ENCODE measurements around the gene SETBP1. TPM values are rescaled to one million over a fixed set of nuclear protein-coding genes. Genes with fewer than 3 reads are reported as not detected.

The SETBP1 gene
- total RNA-seq, 1 experiment from 2014 or later = 9.6 TPM

DNA sequence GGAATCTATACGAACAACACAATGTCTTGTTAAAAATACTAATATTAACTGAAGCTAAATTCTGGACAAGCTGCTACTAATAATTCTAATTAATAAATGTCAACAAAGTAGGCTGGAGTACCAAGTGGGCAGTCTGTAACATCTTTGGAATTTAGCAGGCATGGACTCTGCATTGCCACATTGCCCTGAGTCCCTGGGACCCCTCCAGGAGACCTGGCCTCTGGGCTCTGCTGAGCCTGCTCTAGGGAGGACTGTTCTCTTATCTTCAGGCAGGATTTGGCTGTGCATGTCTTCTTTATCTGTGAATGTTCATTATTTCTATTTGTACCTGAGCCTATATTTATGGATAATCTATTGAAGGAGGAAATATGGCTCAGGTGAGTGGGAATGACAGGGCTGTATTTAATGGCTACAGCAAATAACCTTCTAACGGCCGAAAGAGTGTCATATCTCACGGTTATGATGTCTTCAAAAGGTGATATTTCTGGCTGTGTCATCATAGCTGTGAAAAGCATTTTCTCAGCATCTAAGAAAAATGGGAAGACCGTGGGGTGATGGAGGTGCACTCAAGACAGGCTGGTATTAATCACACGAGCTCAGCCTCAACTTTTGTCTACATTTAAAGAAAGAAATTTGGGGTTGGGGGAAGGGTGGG, 28.6 kb upstream of the SETBP1 start:
- no peak overlapping the region for H3K27ac Mint-ChIP-seq
- no peak for DNase-seq (ENCODE audit: low spot score)
- ChIA-PET POLR2A (no interaction called here), CTCF (no interaction called here)
- ATAC-seq = peak; percentile 59
- 0 out of 2 replicates have a peak, but pooled peaks cover 3% of the 10 kb centered on the region for H3K9me3 Mint-ChIP-seq
- no peak overlapping the region for H3K4me3 Mint-ChIP-seq
- no peaks in the 10 kb centered on the region for H3K27me3 Mint-ChIP-seq (ENCODE audit: low read depth)
- TF ChIP-seq ZNF281 (CRISPR knock-in tag; IDR thresholded peaks at IDR 0.05) = no peak
- TF ChIP-seq, protein P1, sequence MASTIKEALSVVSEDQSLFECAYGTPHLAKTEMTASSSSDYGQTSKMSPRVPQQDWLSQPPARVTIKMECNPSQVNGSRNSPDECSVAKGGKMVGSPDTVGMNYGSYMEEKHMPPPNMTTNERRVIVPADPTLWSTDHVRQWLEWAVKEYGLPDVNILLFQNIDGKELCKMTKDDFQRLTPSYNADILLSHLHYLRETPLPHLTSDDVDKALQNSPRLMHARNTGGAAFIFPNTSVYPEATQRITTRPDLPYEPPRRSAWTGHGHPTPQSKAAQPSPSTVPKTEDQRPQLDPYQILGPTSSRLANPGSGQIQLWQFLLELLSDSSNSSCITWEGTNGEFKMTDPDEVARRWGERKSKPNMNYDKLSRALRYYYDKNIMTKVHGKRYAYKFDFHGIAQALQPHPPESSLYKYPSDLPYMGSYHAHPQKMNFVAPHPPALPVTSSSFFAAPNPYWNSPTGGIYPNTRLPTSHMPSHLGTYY (CRISPR knock-in tag; IDR thresholded peaks at IDR 0.05) = no peak
- H3K36me3 Mint-ChIP-seq = no peaks in the 10 kb centered on the region
- peaks cover 10% of the 10 kb centered on the region for H3K4me1 Mint-ChIP-seq

GRCh38 chr18:44652722-44653121, 28.0 kb upstream of the SETBP1 start:
- H3K36me3 Mint-ChIP-seq = no peaks in the 10 kb centered on the region
- no peak overlapping the region for H3K4me3 Mint-ChIP-seq
- no peak for ATAC-seq
- H3K9me3 Mint-ChIP-seq = 0 out of 2 replicates have a peak, but pooled peaks cover 3% of the 10 kb centered on the region
- POLR2A ChIA-PET = interaction anchor here (0.5 kb wide), 1 partner anchor 209 kb away, joined by 5 read pairs; no protein-coding TSS in a partner anchor
- no peak for DNase-seq (ENCODE audit: low spot score)
- H3K27me3 Mint-ChIP-seq (ENCODE audit: low read depth) = no peaks in the 10 kb centered on the region
- H3K27ac Mint-ChIP-seq = no peak overlapping the region
- no peak for TF ChIP-seq CBFB (CRISPR knock-in tag; IDR thresholded peaks at IDR 0.05; ENCODE audit: low read depth)
- no peak for TF ChIP-seq ATF6 (CRISPR knock-in tag; IDR thresholded peaks at IDR 0.05)
- no peak for TF ChIP-seq RELA (CRISPR knock-in tag; IDR thresholded peaks at IDR 0.05; ENCODE audit: borderline replicate concordance)
- TF ChIP-seq NR1H2 (CRISPR knock-in tag; IDR thresholded peaks at IDR 0.05) = no peak
- no peak for TF ChIP-seq FOXP1 (CRISPR knock-in tag; IDR thresholded peaks at IDR 0.05; ENCODE audit: borderline replicate concordance)
- peaks cover 10% of the 10 kb centered on the region for H3K4me1 Mint-ChIP-seq
- CTCF ChIA-PET = no interaction called here

GRCh38 chr18:44654573-44654972, 26.1 kb upstream of the SETBP1 start:
- CTCF ChIA-PET = interaction anchor here (0.7 kb wide), 1 partner anchor 24 kb away, joined by 3 read pairs; no protein-coding TSS in a partner anchor
- POLR2A ChIA-PET = no interaction called here
- no peak overlapping the region for H3K4me3 Mint-ChIP-seq
- H3K27ac Mint-ChIP-seq = no peak overlapping the region
- no peak for TF ChIP-seq ELF4 (CRISPR knock-in tag; IDR thresholded peaks at IDR 0.05; ENCODE audit: low read depth)
- no peak for TF ChIP-seq IRF2 (CRISPR knock-in tag; IDR thresholded peaks at IDR 0.05; ENCODE audit: borderline replicate concordance, low read depth)
- no peak for TF ChIP-seq ATF6 (CRISPR knock-in tag; IDR thresholded peaks at IDR 0.05)
- TF ChIP-seq ZBTB21 (CRISPR knock-in tag; IDR thresholded peaks at IDR 0.05; ENCODE audit: borderline replicate concordance) = no peak
- no peak for TF ChIP-seq ZBTB43 (CRISPR knock-in tag; IDR thresholded peaks at IDR 0.05)
- no peaks in the 10 kb centered on the region for H3K27me3 Mint-ChIP-seq (ENCODE audit: low read depth)
- no peaks in the 10 kb centered on the region for H3K9me3 Mint-ChIP-seq
- ATAC-seq = no peak
- DNase-seq (ENCODE audit: low spot score) = no peak
- no peaks in the 10 kb centered on the region for H3K36me3 Mint-ChIP-seq
- H3K4me1 Mint-ChIP-seq = peaks cover 10% of the 10 kb centered on the region
